Activated CD4-positive, alpha-beta T cell treated with anti-CD3 and anti-CD28 coated beads for 24 hours (primary cell): ENCODE measurements around the gene RBPMS2.
"Not testable (repeated sequence)": the region's sequence is repeated elsewhere in the genome, so short reads cannot be mapped to it uniquely, and the experiment has no call there.

Experiments used
- DNase-seq, 2 donors: peaks; one replicate each; pipeline ENCODE4 v3.0.0-alpha.2; 2020; ENCODE audit warnings: low read depth in 2 of 2

Gene RBPMS2

DNA sequence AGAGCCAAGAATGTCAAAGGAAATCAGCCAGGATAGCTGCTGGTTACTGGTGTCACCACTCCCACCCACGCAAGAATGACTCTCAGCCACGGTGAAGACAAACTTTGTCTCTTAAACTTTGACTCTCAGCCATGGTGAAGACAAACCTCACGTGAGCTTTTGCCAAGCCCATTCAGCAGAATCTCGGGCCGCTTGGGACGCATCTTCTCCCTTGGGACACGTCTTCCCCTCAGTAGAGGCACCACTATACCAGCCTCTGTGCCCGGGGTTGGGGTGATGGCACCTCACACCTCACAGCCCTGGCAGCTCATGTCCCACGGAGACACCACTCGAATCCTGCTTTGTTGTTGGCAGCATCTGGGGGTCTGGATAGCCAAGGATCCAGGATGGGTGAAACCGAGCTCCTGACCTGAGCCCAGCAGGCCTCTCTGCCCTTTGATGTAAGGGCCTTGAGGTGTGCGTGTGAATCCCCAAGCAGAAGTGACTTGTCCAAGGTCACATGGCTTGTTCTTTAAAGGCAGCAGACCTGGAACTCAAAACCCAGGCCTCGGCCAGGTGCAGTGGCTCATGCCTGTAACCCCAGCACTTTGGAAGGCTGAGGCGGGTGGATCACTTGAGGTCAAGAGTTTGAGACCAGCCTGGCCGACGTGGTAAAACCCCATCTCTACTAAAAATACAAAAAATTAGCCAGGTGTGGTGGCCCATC lies 21.8 kb downstream of the RBPMS2 start:
- no peak for DNase-seq

GRCh38 chr15:64751464-64751863 lies 23.9 kb downstream of the RBPMS2 start:
- no peak for DNase-seq

GRCh38 chr15:64749999-64750657 lies 25.3 kb downstream of the RBPMS2 start:
- no peak for DNase-seq

DNA sequence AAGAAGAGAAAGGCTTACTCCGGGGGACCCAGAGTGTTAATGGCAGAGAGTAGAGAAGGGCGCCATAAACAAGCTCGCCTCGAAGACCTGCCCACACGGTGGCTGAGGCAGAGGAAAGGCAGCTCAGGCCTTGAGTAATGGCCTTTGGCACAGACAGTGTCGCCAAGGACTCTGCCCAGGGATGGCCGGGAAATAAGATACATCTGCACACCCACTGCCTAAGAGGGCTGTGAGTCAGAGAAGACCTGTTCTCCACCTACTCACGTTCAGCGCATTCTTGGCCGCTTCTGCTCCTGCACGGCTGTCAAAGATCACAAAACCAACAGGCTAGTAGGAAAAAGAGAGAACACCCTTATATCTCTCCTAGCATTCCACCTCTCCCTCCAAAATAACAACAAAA lies 26.2 kb downstream of the RBPMS2 start:
- DNase-seq, result no peak

DNA sequence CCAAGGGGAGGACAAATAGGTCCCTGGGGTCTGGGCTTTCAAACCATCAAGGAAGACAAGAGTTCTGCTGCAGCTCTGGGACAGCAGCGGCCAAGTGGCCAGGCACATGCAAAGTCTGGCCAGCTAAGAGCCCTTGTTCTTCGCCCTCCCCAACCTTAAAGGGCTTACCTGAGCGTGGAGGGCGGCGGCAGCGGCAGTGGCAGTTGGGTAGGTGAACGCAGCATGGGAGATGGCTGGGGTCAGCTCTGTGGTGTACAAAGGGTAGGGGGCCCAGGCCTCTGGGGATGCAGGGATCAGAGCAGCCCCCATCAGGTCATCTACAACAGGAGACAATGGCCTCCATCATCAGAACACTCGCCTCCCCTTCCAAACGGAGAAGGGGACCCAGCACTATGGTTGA lies 27.1 kb downstream of the RBPMS2 start:
- no peak for DNase-seq

DNA sequence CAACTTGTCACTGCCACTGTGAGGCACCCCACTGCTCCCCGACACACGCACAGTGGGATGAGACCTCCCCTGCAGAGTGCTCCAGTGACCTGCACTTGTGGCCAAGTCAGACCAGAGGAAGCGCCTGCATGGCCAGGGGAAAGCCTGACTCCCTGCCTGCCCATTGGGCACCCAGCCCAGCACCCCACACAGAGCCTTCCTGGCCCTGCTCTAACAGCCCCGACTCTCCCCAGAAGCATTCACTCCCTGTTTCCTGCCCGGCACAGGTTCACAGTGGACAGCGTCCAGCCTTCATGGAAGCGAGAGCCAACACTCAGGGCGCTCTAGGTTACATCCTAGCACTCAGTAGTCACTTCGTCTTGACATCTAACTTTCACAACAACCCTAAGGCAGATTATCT lies 27.8 kb downstream of the RBPMS2 start:
- no peak for DNase-seq

DNA sequence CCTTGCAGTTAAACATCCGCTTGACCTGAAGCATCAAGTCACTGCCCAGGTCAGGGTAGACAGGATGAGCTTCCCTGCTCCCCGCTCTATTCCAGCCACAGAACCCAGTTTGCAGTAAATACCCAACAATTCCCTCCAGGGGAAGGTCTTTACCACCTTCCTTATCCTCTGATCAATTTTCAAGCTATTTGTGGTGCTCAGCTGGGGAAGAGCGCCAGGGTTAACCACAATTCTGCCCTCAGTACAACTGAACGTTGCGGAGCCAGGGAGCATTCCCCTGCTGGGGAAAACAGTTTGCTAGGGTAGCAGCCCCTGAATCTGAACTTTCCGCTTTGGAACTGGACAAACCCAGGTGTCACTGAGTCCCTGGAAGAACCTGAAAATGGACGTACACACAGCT lies 28.5 kb downstream of the RBPMS2 start:
- no peak for DNase-seq

DNA sequence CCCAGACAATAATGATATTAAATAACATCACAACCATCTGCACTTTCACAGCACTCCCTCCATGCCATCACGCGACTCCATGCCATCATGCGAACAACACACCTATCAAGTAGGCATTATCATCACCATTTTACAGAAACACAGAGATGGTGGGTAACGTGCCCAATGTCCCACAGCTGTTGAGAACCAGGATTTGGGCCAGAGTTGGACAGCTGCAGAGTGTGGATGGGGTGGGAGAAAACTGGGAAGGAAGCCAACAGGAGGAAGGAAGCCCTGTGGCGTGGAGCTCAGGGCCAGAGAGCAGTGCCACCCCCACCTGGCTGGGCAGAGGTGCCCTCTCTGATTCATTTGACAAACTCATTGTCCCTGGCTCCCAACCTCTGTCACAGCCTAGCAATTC lies 29.0 kb downstream of the RBPMS2 start:
- DNase-seq, result no peak

DNA sequence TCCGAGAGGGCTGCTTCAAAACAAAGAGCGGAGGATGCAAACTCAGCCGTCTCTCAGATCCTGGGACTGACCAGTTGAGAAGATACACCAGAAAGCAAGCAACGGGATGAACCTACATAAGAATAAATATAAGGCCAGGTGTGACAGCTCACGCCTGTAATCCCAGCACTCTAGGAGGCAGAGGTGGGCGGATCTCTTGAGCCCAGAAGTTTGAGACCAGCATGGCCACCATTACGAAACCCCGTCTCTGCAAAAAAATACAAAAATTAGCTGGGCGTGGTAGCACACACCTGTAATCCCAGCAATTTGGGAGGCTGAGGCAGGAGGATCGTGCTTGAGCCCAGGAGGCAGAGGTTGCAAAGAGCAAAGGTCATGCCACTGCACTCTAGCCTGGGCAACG lies 31.7 kb downstream of the RBPMS2 start:
- no peak for DNase-seq

DNA sequence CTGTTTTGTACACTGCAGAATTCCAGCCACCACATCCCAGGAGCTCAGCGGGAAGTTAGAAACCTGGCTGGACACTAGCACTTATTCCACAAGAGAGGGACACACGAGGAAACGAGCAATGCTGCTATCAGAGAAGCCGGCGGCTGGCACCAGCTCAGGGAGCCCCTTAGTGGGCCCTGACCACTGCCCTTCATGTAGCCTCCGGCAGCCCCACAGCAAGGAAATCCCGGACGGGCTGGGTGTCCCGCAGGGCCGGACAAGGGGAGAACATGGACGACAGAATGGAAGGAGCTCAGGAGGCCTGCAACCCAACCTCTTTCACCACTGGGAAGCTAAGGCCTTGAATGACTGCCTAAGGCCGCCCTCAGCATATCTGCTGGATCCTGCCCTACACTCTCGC lies 32.5 kb downstream of the RBPMS2 start:
- no peak for DNase-seq

GRCh38 chr15:64742385-64742784 lies 33.0 kb downstream of the RBPMS2 start:
- DNase-seq, result no peak

GRCh38 chr15:64741708-64742107 lies 33.7 kb downstream of the RBPMS2 start:
- DNase-seq, result not testable (repeated sequence)

- DNase-seq, result no peak
Measured at GRCh38 chr15:64740311-64741170, 34.8 kb downstream of the RBPMS2 start.

- no peak for DNase-seq
Measured at GRCh38 chr15:64739577-64740143, 35.7 kb downstream of the RBPMS2 start.

DNA sequence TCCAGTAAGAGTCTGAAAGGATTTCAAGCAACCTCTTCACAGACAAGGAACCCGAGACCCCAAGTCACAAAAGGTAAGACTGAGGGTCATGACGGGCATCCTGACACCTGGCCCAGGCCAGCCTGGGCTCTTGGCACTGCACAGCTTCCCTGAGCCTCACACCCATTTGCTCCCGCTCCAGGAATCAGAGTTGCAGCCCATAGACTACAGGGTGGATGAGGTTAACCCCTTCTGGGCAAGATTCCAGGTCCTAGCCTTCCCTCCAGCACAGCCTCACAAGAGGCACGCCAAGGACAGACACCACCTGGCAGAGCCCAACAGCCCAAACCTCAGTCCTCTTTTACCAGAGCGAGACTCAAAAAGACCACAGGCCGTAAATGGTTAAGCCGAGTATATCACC lies 36.2 kb downstream of the RBPMS2 start:
- no peak for DNase-seq

- no peak for DNase-seq
Measured at GRCh38 chr15:64738226-64739095, 36.9 kb downstream of the RBPMS2 start.

- no peak for DNase-seq
Measured at GRCh38 chr15:64732156-64732860, 43.1 kb downstream of the RBPMS2 start.

DNA sequence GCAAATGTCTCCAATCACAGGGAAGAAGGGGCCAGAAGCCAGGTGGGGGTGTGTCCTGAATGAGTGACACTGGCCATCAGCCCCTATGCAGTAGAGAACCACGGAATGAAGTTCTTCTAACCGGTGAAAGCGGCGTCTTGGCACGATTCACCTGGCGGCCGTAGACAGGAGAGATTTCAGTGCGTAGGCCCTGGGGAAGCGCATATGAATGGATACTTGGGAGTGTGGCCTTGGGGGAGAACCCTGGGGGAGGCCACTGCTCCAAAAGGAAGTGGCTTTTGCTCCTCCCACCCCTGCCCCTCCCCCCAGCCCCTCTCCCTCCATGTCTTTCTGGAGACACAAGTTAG lies 43.6 kb downstream of the RBPMS2 start:
- DNase-seq, result no peak

GRCh38 chr15:64731012-64731804 lies 44.2 kb downstream of the RBPMS2 start:
- DNase-seq, result peak; percentile 87 to 89

DNA sequence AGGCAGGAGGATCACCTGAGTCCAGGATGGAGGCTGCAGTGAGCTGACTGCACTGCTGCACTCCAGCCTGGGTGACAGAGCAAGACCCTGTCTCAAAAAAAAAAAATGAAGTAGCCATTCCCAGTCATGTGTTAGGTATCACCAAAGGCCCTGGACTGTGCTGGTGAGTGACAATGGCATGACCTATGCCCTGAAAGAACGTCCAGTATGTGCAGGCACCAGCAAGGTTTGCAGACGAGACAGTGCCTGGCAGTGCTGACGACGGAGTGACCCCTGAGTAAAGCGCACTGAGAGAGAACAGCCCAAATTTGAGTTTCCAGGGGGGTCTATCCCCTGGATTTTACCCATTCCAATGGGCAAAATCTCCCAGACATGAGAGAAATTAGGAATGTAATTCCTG lies 45.2 kb downstream of the RBPMS2 start:
- DNase-seq, result no peak
